T-helper 17 cell (primary cell): Measurements from ENCODE around the gene PITPNC1. TPM values are rescaled to one million over a fixed set of nuclear protein-coding genes. Genes with fewer than 3 reads are reported as not detected.

ENCODE experiments used
- ATAC-seq: fragments of 150-1000 bp; cut with Tn5 transposase; 2 replicates; pipeline ENCODE4 v1.10.0; 2021; ENCODE audit warnings: mild to moderate bottlenecking, moderate library complexity
- DNase-seq, 3 donors: peaks; one replicate each; pipeline versions ENCODE4 v3.0.0 to v3.0.0-alpha.2; 2020 to 2021
- H3K9me3 ChIP-seq: one replicate; pipeline ENCODE4 v1.7.0; 2013; ENCODE audit warnings: low read length, mild to moderate bottlenecking; ENCODE audit not compliant: control insufficient read depth, poor library complexity, severe bottlenecking
- H3K27ac Mint-ChIP-seq: one replicate; pipeline ENCODE4 v1.8.0; 2022; ENCODE audit warnings: mild to moderate bottlenecking, moderate library complexity, mixed read lengths
- H3K27me3 Mint-ChIP-seq: one replicate; pipeline ENCODE4 v1.8.0; 2022; ENCODE audit warnings: mixed read lengths
- H3K36me3 Mint-ChIP-seq: one replicate; pipeline ENCODE4 v1.8.0; 2022; ENCODE audit warnings: low read depth, mixed read lengths
- H3K4me1 Mint-ChIP-seq: one replicate; pipeline ENCODE4 v1.8.0; 2022; ENCODE audit warnings: mild to moderate bottlenecking, mixed read lengths
- H3K4me3 Mint-ChIP-seq: one replicate; pipeline ENCODE4 v1.8.0; 2022; ENCODE audit warnings: mild to moderate bottlenecking, moderate library complexity, mixed read lengths
- total RNA-seq, 4 donors: library from RNA in 2 of 4; stranded (reverse) in 2 of 4; gene quantifications; one replicate each; pipeline ENCODE4 v1.2.3 and lab custom pipeline; 2022 to 2026

Gene PITPNC1
- total RNA-seq, 2 donors from 2014 or later, result 72.9 to 82.0 TPM

GRCh38 chr17:67359960-67360791 lies 16.9 kb upstream of the PITPNC1 start:
- H3K27me3 Mint-ChIP-seq, result no peaks in the 10 kb centered on the region
- no peaks in the 10 kb centered on the region for H3K9me3 ChIP-seq
- H3K27ac Mint-ChIP-seq, result peak overlapping the region; percentile 92
- ATAC-seq (peak; percentile 95), DNase-seq (peak in 2 of 3 donors; percentile 20 to 37)
- peaks cover 46% of the 10 kb centered on the region for H3K4me1 Mint-ChIP-seq
- H3K36me3 Mint-ChIP-seq, result peaks cover 3% of the 10 kb centered on the region
- H3K4me3 Mint-ChIP-seq, result peak overlapping the region; percentile 68

DNA sequence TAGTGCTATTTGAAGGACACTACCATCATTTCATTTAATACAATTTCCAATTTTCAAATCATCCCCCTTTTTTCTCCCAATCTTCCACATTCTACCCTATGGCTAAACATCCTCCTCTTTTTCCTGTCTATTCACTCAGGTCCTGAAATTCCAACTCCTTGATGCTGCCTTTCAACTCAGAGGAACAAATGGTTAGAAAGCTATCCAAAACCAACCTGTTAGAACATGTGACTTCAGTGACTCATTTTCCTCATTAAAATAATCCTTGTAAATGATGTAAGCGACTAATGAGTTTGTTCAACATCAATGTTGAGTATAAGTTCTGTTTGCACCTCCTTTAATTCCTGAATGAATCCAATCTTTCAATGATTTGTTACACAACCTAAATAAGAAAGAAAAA lies 16.2 kb upstream of the PITPNC1 start:
- Mint-ChIP-seq H3K4me3 (peak overlapping the region; percentile 68), H3K27me3 (no peaks in the 10 kb centered on the region), H3K4me1 (peaks cover 51% of the 10 kb centered on the region), H3K36me3 (peaks cover 5% of the 10 kb centered on the region), H3K27ac (peak overlapping the region; percentile 92)
- H3K9me3 ChIP-seq, result no peaks in the 10 kb centered on the region
- DNase-seq, result no peak
- no peak for ATAC-seq

GRCh38 chr17:67362173-67362572 lies 14.9 kb upstream of the PITPNC1 start:
- no peak overlapping the region for H3K4me3 Mint-ChIP-seq
- H3K27ac Mint-ChIP-seq, result peak overlapping the region; percentile 92
- ATAC-seq, result no peak
- H3K27me3 Mint-ChIP-seq, result no peaks in the 10 kb centered on the region
- H3K4me1 Mint-ChIP-seq, result peaks cover 56% of the 10 kb centered on the region
- no peaks in the 10 kb centered on the region for H3K9me3 ChIP-seq
- peaks cover 4% of the 10 kb centered on the region for H3K36me3 Mint-ChIP-seq
- DNase-seq, result no peak

DNA sequence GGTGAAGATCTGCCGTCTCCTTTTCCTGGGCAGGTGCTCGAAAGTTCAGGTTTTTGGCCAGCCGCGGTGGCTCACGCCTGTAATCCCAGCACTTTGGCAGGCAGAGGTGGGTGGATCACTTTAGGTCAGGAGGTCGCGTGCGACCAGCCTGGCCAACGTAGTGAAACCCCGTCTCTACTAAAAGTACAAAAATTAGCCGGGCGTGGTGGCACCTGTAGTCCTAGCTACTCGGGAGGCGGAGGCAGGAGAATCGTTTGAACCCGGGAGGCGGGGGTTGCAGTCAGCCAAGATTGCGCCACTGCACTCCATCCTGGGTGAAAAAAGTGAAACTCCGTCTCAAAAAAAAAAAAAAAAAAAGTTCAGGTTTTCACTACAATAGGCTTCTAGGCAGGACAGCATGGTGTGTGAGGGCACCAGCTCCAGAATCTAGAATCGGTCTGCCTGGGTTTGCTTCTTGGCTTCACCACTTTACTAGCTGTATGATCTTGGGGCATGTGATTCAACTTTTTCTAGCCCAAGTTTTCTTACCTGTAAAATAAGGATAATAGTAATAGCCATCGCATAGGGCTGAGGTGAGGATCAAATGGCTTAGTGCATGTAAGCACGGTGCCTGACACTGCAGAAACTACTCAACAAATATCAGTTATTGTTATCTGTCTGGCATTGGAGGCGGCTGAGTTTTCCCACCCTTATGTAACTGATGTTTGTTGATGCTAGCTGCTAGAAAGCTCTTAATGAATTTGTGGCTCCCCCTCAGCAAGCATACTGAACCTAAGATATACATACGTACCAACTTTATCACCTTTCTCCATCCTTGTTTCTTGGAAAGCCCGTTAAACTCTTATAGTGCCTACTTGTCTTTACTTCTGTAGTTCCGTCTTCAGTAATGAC lies 12.0 kb upstream of the PITPNC1 start:
- no peaks in the 10 kb centered on the region for H3K27me3 Mint-ChIP-seq
- H3K27ac Mint-ChIP-seq, result peak overlapping the region; percentile 98
- ATAC-seq, result peak; percentile 2
- H3K4me3 Mint-ChIP-seq, result peak overlapping the region; percentile 100
- H3K4me1 Mint-ChIP-seq, result peaks cover 46% of the 10 kb centered on the region
- no peak for DNase-seq
- H3K9me3 ChIP-seq, result no peaks in the 10 kb centered on the region
- peaks cover 4% of the 10 kb centered on the region for H3K36me3 Mint-ChIP-seq

DNA sequence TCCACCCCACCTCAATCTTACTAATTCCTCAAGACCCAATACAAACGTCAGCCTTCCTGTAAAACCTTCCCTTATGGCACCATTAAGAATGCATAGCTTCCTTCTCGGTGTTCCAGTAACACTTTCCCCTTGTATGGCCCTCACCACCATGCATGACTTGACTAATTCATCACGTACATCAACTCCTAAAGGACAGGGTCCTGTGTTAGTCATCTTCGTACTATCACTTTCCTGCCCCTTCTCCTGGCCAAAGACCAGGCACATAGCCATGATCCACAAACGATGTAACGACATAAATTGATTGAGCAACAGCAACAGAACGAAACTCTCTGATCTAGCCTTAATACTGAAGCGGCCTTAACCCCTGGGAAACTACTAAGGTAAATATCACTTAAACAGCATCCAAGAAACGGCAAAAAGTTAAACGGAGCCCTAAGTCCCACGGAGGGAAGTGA lies 11.3 kb upstream of the PITPNC1 start:
- ATAC-seq (peak; percentile 37), DNase-seq (no peak)
- Mint-ChIP-seq H3K4me1 (peaks cover 39% of the 10 kb centered on the region), H3K36me3 (peaks cover 4% of the 10 kb centered on the region), H3K27ac (peak overlapping the region; percentile 98), H3K4me3 (peak overlapping the region; percentile 100), H3K27me3 (no peaks in the 10 kb centered on the region)
- H3K9me3 ChIP-seq, result no peaks in the 10 kb centered on the region

- DNase-seq (peak; percentile 89 to 93 (median 90)), ATAC-seq (peak; percentile 95)
- peak within 1 kb of the TSS; percentile 100 for H3K4me3 Mint-ChIP-seq
- H3K27ac Mint-ChIP-seq, result peak within 1 kb of the TSS; percentile 98
- peaks cover 4% of the 10 kb centered on the region for H3K36me3 Mint-ChIP-seq
- peaks cover 35% of the 10 kb centered on the region for H3K4me1 Mint-ChIP-seq
- H3K27me3 Mint-ChIP-seq, result no peaks in the 10 kb centered on the region
- no peaks in the 10 kb centered on the region for H3K9me3 ChIP-seq
These were observed 10.6 kb upstream of the PITPNC1 start, which contains the start of gene PSMD12 for GRCh38 chr17:67366193-67367157. PSMD12 (minus strand) TSS chr17:67366577; CDS start chr17:67366519, 58 bp downstream.

DNA sequence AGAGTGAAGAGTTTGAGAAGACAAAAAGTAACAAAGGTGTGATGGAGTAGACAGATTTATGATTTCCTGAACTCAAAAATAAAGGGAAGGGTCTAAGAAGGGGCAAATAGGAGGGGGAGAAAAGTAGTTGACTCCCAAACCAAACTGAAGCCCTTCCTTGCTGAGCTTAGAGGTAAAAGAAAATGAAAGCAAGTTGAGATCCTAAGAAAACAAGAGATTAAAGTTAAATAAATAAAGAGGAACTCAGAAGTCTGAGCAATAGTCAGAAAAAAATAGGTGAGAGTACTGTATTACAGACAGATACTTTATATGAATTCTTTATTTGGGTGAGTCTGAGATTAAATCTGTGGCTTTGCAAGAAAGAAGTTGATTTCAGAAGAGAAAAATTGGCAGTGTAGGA lies 7.4 kb upstream of the PITPNC1 start:
- Mint-ChIP-seq H3K27me3 (no peaks in the 10 kb centered on the region), H3K36me3 (peaks cover 4% of the 10 kb centered on the region), H3K4me1 (peaks cover 21% of the 10 kb centered on the region), H3K4me3 (no peak overlapping the region), H3K27ac (no peak overlapping the region)
- H3K9me3 ChIP-seq, result no peaks in the 10 kb centered on the region
- DNase-seq (no peak), ATAC-seq (no peak)

GRCh38 chr17:67372751-67373150 lies 4.3 kb upstream of the PITPNC1 start:
- H3K9me3 ChIP-seq, result no peaks in the 10 kb centered on the region
- Mint-ChIP-seq H3K36me3 (no peaks in the 10 kb centered on the region), H3K4me3 (no peak overlapping the region), H3K4me1 (peaks cover 16% of the 10 kb centered on the region), H3K27me3 (no peaks in the 10 kb centered on the region), H3K27ac (no peak overlapping the region)
- DNase-seq (no peak), ATAC-seq (no peak)

DNA sequence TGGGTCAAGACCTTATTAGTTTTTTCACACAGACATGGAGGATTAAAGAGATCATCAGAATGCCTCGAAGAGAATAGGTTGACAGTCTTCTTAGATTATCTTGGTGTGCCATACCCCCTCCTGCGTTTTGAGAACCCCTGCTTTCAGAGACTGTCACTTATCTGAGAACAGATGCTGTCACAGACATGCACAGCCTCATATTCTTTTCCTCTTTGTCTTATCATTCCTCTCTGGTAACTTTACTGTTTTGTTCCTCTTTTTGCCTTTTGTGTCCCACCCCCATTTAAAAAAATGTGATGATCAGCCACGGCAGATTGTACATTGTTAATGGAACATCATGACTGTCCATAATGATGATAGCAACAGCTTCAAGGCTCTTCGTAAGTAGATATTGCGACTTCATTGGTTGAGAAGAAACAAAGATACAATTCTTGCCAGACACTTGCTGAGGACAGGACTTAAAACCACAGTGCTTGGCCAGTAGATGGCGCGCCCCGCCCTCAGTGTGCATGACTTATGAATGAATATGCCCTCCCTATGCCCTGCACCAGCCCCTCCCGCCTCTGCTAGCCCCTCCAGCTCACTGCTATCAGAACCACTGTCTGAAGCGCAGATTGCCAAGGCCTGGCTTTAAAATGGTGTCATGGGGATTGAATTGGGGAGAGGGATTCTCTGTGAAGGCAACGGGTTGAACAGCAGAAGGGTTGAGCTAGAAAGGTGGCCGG lies 2.6 kb upstream of the PITPNC1 start:
- peak overlapping the region; percentile 72 for H3K4me3 Mint-ChIP-seq
- peak overlapping the region; percentile 49 for H3K27ac Mint-ChIP-seq
- peak; percentile 50 for ATAC-seq

GRCh38 chr17:67375054-67375427 lies 2.0 kb upstream of the PITPNC1 start:
- Mint-ChIP-seq H3K4me3 (peak overlapping the region; percentile 72), H3K36me3 (no peaks in the 10 kb centered on the region), H3K27ac (peak overlapping the region; percentile 49), H3K27me3 (no peaks in the 10 kb centered on the region), H3K4me1 (peaks cover 28% of the 10 kb centered on the region)
- H3K9me3 ChIP-seq, result no peaks in the 10 kb centered on the region
- ATAC-seq, result no peak
- DNase-seq, result no peak

More for the DNA sequence above, 2.6 kb upstream of the PITPNC1 start:
- H3K36me3 Mint-ChIP-seq, result no peaks in the 10 kb centered on the region
- peaks cover 23% of the 10 kb centered on the region for H3K4me1 Mint-ChIP-seq
- DNase-seq, result peak; percentile 75 to 81 (median 75)
- H3K9me3 ChIP-seq, result no peaks in the 10 kb centered on the region
- no peaks in the 10 kb centered on the region for H3K27me3 Mint-ChIP-seq

DNA sequence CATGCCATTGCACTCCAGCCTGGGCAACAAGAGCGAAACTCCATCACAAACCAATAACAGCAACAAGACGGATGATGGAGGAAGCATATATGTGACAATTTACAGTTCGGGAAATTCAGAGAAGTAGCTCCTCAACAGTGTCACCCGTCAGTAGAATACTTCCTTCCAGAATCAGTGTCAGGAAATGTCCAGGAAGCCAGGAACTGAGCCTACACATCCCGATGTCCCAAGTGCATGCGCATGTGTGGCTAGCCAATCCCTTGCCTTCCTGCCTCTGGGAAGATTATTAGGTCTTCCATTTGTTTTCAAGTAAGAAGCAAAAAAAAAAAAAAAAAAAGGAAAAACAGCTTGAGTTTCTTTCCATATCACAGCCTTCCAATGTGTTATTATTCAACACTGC lies 1.4 kb upstream of the PITPNC1 start:
- DNase-seq (no peak), ATAC-seq (no peak)
- H3K27me3 Mint-ChIP-seq, result no peaks in the 10 kb centered on the region
- no peak overlapping the region for H3K4me3 Mint-ChIP-seq
- H3K4me1 Mint-ChIP-seq, result peaks cover 29% of the 10 kb centered on the region
- H3K9me3 ChIP-seq, result no peaks in the 10 kb centered on the region
- H3K36me3 Mint-ChIP-seq, result no peaks in the 10 kb centered on the region
- H3K27ac Mint-ChIP-seq, result no peak overlapping the region

DNA sequence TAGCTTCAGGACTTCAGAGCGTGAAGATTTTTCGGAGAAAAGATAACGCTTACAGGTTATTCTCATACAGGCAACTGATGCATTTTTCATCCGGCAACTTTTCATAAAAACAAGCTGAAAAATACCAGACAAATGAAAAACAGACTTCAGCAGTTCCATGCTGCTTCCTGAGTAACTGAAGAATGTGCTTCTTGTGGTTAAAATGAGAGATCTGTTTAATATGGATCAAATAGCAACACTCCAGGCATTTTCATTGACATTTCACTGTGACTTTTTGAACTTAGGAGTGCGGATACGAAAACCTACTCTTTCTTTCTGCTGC lies 705 bp upstream of the PITPNC1 start:
- DNase-seq (no peak), ATAC-seq (no peak)
- no peaks in the 10 kb centered on the region for H3K36me3 Mint-ChIP-seq
- peaks cover 29% of the 10 kb centered on the region for H3K4me1 Mint-ChIP-seq
- H3K27ac Mint-ChIP-seq, result peak overlapping the region; percentile 71
- H3K9me3 ChIP-seq, result no peaks in the 10 kb centered on the region
- H3K27me3 Mint-ChIP-seq, result no peaks in the 10 kb centered on the region
- H3K4me3 Mint-ChIP-seq, result peak overlapping the region; percentile 89
